DOHH2 (cell line): ENCODE results near the gene CGNL1.

Experiments
- H3F3A ChIP-seq: fragments of 200-600 bp; sonication (generic), shearing (Covaris generic); 2 replicates; pipeline ENCODE4 v1.6.0; 2016; ENCODE audit warnings: antibody characterized with exemption, mild to moderate bottlenecking; ENCODE audit not compliant: control insufficient read depth, insufficient read depth
- H3K27ac ChIP-seq: fragments of 200-600 bp; sonication (generic); 2 replicates; pipeline ENCODE4 v1.5.1; 2014; ENCODE audit warnings: low read depth, mild to moderate bottlenecking, low read length, moderate library complexity
- H3K27me3 ChIP-seq: fragments of 200-600 bp; sonication (generic); 2 replicates; pipeline ENCODE4 v1.6.1; 2014; ENCODE audit warnings: mild to moderate bottlenecking, low read length, mixed read lengths; ENCODE audit not compliant: control insufficient read depth
- H3K36me3 ChIP-seq: fragments of 200-600 bp; sonication (generic); 2 replicates; pipeline ENCODE4 v1.6.1; 2014; ENCODE audit warnings: mild to moderate bottlenecking, low read length, moderate library complexity, mixed read lengths; ENCODE audit not compliant: control insufficient read depth
- H3K4me1 ChIP-seq: fragments of 200-600 bp; sonication (generic); 2 replicates; pipeline ENCODE4 v1.6.1; 2014; ENCODE audit warnings: mild to moderate bottlenecking, low read length, mixed read lengths; ENCODE audit not compliant: control insufficient read depth
- H3K4me2 ChIP-seq: fragments of 200-600 bp; sonication (generic); 2 replicates; pipeline ENCODE4 v1.6.0; 2014; ENCODE audit warnings: mild to moderate bottlenecking, low read length, moderate library complexity
- H3K4me3 ChIP-seq: fragments of 200-600 bp; sonication (generic); 2 replicates; pipeline ENCODE4 v1.5.1; 2014; ENCODE audit warnings: mild to moderate bottlenecking, low read length, mixed read lengths
- H3K79me2 ChIP-seq: fragments of 200-600 bp; sonication (generic); 2 replicates; pipeline ENCODE4 v1.6.1; 2014; ENCODE audit warnings: mild to moderate bottlenecking, low read length, mixed read lengths; ENCODE audit not compliant: control insufficient read depth
- H3K9me2 ChIP-seq: fragments of 200-600 bp; sonication (generic); replicated peaks from 2 replicates; pipeline ENCODE4 v1.6.1; 2014; ENCODE audit warnings: mild to moderate bottlenecking, low read length, mixed read lengths; ENCODE audit not compliant: control insufficient read depth
- H3K9me3 ChIP-seq: fragments of 200-600 bp; sonication (generic); 2 replicates; pipeline ENCODE4 v1.6.1; 2014; ENCODE audit warnings: antibody characterized with exemption, low read length, mixed read lengths; ENCODE audit not compliant: control insufficient read depth, insufficient read depth
- H4K20me1 ChIP-seq: fragments of 200-600 bp; sonication (generic); 2 replicates; pipeline ENCODE4 v1.6.0; 2014; ENCODE audit warnings: low read depth, mild to moderate bottlenecking, antibody characterized with exemption, low read length, moderate library complexity; ENCODE audit not compliant: control insufficient read depth, insufficient read depth
- CTCF ChIP-seq: fragments of 200-600 bp; sonication (generic); IDR thresholded peaks from one replicate; pipeline ENCODE4 v1.5.1; 2014; ENCODE audit warnings: antibody characterized with exemption, mild to moderate bottlenecking, low read depth, low read length; ENCODE audit not compliant: poor library complexity, severe bottlenecking
- EZH2phosphoT487 ChIP-seq: fragments of 200-600 bp; sonication (generic); IDR thresholded peaks from 2 replicates; pipeline ENCODE4 v1.6.1; 2017; ENCODE audit warnings: borderline replicate concordance, mild to moderate bottlenecking, antibody characterized with exemption, low read length, moderate library complexity, mixed read lengths

The CGNL1 gene

GRCh38 chr15:57552678-57553334 lies 176.5 kb downstream of the CGNL1 start:
- H3K4me1 ChIP-seq, result no peaks in the 10 kb centered on the region
- no peak overlapping the region for H3K4me2 ChIP-seq
- no peak overlapping the region for H3K27ac ChIP-seq

GRCh38 chr15:57553526-57553925 lies 177.2 kb downstream of the CGNL1 start:
- no peaks in the 10 kb centered on the region for H4K20me1 ChIP-seq
- H3F3A ChIP-seq, result no peaks in the 10 kb centered on the region
- H3K27ac ChIP-seq, result no peak overlapping the region
- H3K36me3 ChIP-seq, result no peaks in the 10 kb centered on the region
- no peaks in the 10 kb centered on the region for H3K4me1 ChIP-seq
- no peaks in the 10 kb centered on the region for H3K9me3 ChIP-seq
- H3K9me2 ChIP-seq, result no peaks in the 10 kb centered on the region
- no peak overlapping the region for H3K4me2 ChIP-seq
- H3K79me2 ChIP-seq, result no peaks in the 10 kb centered on the region
- no peak for TF ChIP-seq CTCF
- TF ChIP-seq EZH2phosphoT487, result no peak
- H3K4me3 ChIP-seq, result no peak overlapping the region
- 0 out of 2 replicates have a peak, but pooled peaks cover 3% of the 10 kb centered on the region for H3K27me3 ChIP-seq

More at GRCh38 chr15:57552678-57553334, 176.5 kb downstream of the CGNL1 start:
- Histone ChIP-seq H3K36me3 (no peaks in the 10 kb centered on the region), H3K9me3 (no peaks in the 10 kb centered on the region), H3F3A (no peaks in the 10 kb centered on the region), H4K20me1 (no peaks in the 10 kb centered on the region), H3K4me3 (no peak overlapping the region), H3K9me2 (no peaks in the 10 kb centered on the region), H3K79me2 (no peaks in the 10 kb centered on the region), H3K27me3 (0 out of 2 replicates have a peak, but pooled peaks cover 3% of the 10 kb centered on the region)
- TF ChIP-seq EZH2phosphoT487, result no peak
- TF ChIP-seq CTCF, result no peak

- Histone ChIP-seq H3K4me1 (no peaks in the 10 kb centered on the region), H4K20me1 (no peaks in the 10 kb centered on the region), H3K9me2 (no peaks in the 10 kb centered on the region)
Measured at GRCh38 chr15:57554063-57554811, 177.9 kb downstream of the CGNL1 start.

More at GRCh38 chr15:57554063-57554811, 177.9 kb downstream of the CGNL1 start:
- no peak overlapping the region for H3K4me3 ChIP-seq
- no peak overlapping the region for H3K4me2 ChIP-seq
- no peak for TF ChIP-seq CTCF
- TF ChIP-seq EZH2phosphoT487, result no peak
- no peaks in the 10 kb centered on the region for H3K9me3 ChIP-seq
- no peaks in the 10 kb centered on the region for H3K79me2 ChIP-seq
- H3K27ac ChIP-seq, result no peak overlapping the region
- 0 out of 2 replicates have a peak, but pooled peaks cover 3% of the 10 kb centered on the region for H3K27me3 ChIP-seq
- H3F3A ChIP-seq, result no peaks in the 10 kb centered on the region
- H3K36me3 ChIP-seq, result no peaks in the 10 kb centered on the region
